Osteocyte (in vitro differentiated cells): ENCODE data around the gene UVSSA. TPM values are rescaled to one million over a fixed set of nuclear protein-coding genes. Genes with fewer than 3 reads are reported as not detected.

Experiments used
- DNase-seq: peaks from one replicate; pipeline ENCODE4 v3.0.0; 2021; ENCODE audit warnings: mixed read lengths; ENCODE audit not compliant: unreplicated experiment; ENCODE audit errors: extremely low spot score
- H3K27ac Mint-ChIP-seq: one replicate; pipeline ENCODE4 v1.8.0; 2021; ENCODE audit warnings: mild to moderate bottlenecking, mixed read lengths; ENCODE audit not compliant: unreplicated experiment
- H3K27me3 Mint-ChIP-seq: one replicate; pipeline ENCODE4 v1.8.0; 2021; ENCODE audit warnings: mixed read lengths; ENCODE audit not compliant: unreplicated experiment
- H3K36me3 Mint-ChIP-seq: one replicate; pipeline ENCODE4 v1.8.0; 2021; ENCODE audit warnings: mixed read lengths; ENCODE audit not compliant: unreplicated experiment
- H3K4me1 Mint-ChIP-seq: one replicate; pipeline ENCODE4 v1.8.0; 2021; ENCODE audit warnings: mixed read lengths; ENCODE audit not compliant: unreplicated experiment
- H3K4me3 Mint-ChIP-seq: one replicate; pipeline ENCODE4 v1.8.0; 2021; ENCODE audit warnings: mild to moderate bottlenecking, moderate library complexity, mixed read lengths; ENCODE audit not compliant: unreplicated experiment
- H3K9me3 Mint-ChIP-seq: one replicate; pipeline ENCODE4 v1.8.0; 2021; ENCODE audit warnings: mixed read lengths; ENCODE audit not compliant: unreplicated experiment
- CTCF ChIP-seq: fragments of 200-600 bp; sonication (generic); IDR thresholded peaks from 2 replicates; pipeline ENCODE4 v1.5.0; 2021; ENCODE audit warnings: antibody characterized with exemption, mild to moderate bottlenecking, moderate library complexity
- total RNA-seq: library from RNA; stranded (reverse); gene quantifications from 2 replicates; pipeline ENCODE4 v1.2.1, GENCODE V29; 2021

The UVSSA gene
- total RNA-seq, 1 donor from 2014 or later, result 26.7 TPM

- no peaks in the 10 kb centered on the region for H3K4me1 Mint-ChIP-seq
- H3K4me3 Mint-ChIP-seq, result no peak overlapping the region
- H3K27ac Mint-ChIP-seq, result no peak overlapping the region
- H3K36me3 Mint-ChIP-seq, result peaks cover 3% of the 10 kb centered on the region
- no peak for DNase-seq
- H3K27me3 Mint-ChIP-seq, result no peaks in the 10 kb centered on the region
- no peaks in the 10 kb centered on the region for H3K9me3 Mint-ChIP-seq
- no peak for TF ChIP-seq CTCF
These were observed 53.3 kb downstream of the UVSSA start for GRCh38 chr4:1400191-1400805.

GRCh38 chr4:1400831-1401408 lies 53.9 kb downstream of the UVSSA start:
- no peak for TF ChIP-seq CTCF
- Mint-ChIP-seq H3K4me3 (no peak overlapping the region), H3K36me3 (no peaks in the 10 kb centered on the region), H3K27me3 (no peaks in the 10 kb centered on the region), H3K4me1 (no peaks in the 10 kb centered on the region), H3K27ac (no peak overlapping the region), H3K9me3 (no peaks in the 10 kb centered on the region)
- no peak for DNase-seq

- TF ChIP-seq CTCF, result no peak
- H3K27ac Mint-ChIP-seq, result no peak overlapping the region
- no peak overlapping the region for H3K4me3 Mint-ChIP-seq
These were observed 54.5 kb downstream of the UVSSA start for GRCh38 chr4:1401409-1402020.

GRCh38 chr4:1402021-1402515 lies 55.1 kb downstream of the UVSSA start:
- Mint-ChIP-seq H3K27me3 (no peaks in the 10 kb centered on the region), H3K27ac (no peak overlapping the region), H3K4me3 (no peak overlapping the region), H3K36me3 (no peaks in the 10 kb centered on the region), H3K4me1 (no peaks in the 10 kb centered on the region), H3K9me3 (no peaks in the 10 kb centered on the region)
- TF ChIP-seq CTCF, result no peak
- no peak for DNase-seq

More at GRCh38 chr4:1401409-1402020, 54.5 kb downstream of the UVSSA start:
- Mint-ChIP-seq H3K36me3 (no peaks in the 10 kb centered on the region), H3K27me3 (no peaks in the 10 kb centered on the region), H3K4me1 (no peaks in the 10 kb centered on the region), H3K9me3 (no peaks in the 10 kb centered on the region)
- DNase-seq, result no peak

- peaks cover 2% of the 10 kb centered on the region for H3K27me3 Mint-ChIP-seq
- H3K36me3 Mint-ChIP-seq, result no peaks in the 10 kb centered on the region
- DNase-seq, result no peak
- TF ChIP-seq CTCF, result no peak
- H3K4me3 Mint-ChIP-seq, result no peak overlapping the region
- no peaks in the 10 kb centered on the region for H3K9me3 Mint-ChIP-seq
- H3K27ac Mint-ChIP-seq, result no peak overlapping the region
- H3K4me1 Mint-ChIP-seq, result no peaks in the 10 kb centered on the region
These were observed 55.6 kb downstream of the UVSSA start for GRCh38 chr4:1402516-1403091.
